ENCODE results near the gene SP6.

The SP6 gene

GRCh38 chr17:47812146-47812920 lies 38.6 kb downstream of the SP6 start:
- no peak for DNase-seq (ENCODE audit: low read depth in 2 of 2)

GRCh38 chr17:47811709-47812108 lies 39.3 kb downstream of the SP6 start:
- no peak for DNase-seq (ENCODE audit: low read depth in 2 of 2)

GRCh38 chr17:47810901-47811635 lies 39.9 kb downstream of the SP6 start:
- DNase-seq (ENCODE audit: low read depth in 2 of 2): no peak

GRCh38 chr17:47810200-47810821 lies 40.7 kb downstream of the SP6 start:
- DNase-seq (ENCODE audit: low read depth in 2 of 2): peak; percentile 55 to 60

- DNase-seq (ENCODE audit: low read depth in 2 of 2): no peak
Measured at GRCh38 chr17:47808830-47809480, 42.0 kb downstream of the SP6 start.

- DNase-seq (ENCODE audit: low read depth in 2 of 2): no peak
Measured at GRCh38 chr17:47808036-47808829, 42.7 kb downstream of the SP6 start.

GRCh38 chr17:47807421-47807820 lies 43.5 kb downstream of the SP6 start:
- DNase-seq (ENCODE audit: low read depth in 2 of 2): no peak

GRCh38 chr17:47806913-47807255 lies 44.1 kb downstream of the SP6 start:
- no peak for DNase-seq (ENCODE audit: low read depth in 2 of 2)

- no peak for DNase-seq (ENCODE audit: low read depth in 2 of 2)
Measured at GRCh38 chr17:47806026-47806912, 44.7 kb downstream of the SP6 start.

- DNase-seq (ENCODE audit: low read depth in 2 of 2): no peak
Measured at GRCh38 chr17:47804461-47804860, 46.5 kb downstream of the SP6 start.

- DNase-seq (ENCODE audit: low read depth in 2 of 2): no peak
Measured at GRCh38 chr17:47803751-47804150, 47.2 kb downstream of the SP6 start.

GRCh38 chr17:47803201-47803600 lies 47.8 kb downstream of the SP6 start:
- DNase-seq (ENCODE audit: low read depth in 2 of 2): no peak

- DNase-seq (ENCODE audit: low read depth in 2 of 2): no peak
Measured at GRCh38 chr17:47802341-47803022, 48.5 kb downstream of the SP6 start.

- no peak for DNase-seq (ENCODE audit: low read depth in 2 of 2)
Measured at GRCh38 chr17:47801906-47802305, 49.1 kb downstream of the SP6 start.

GRCh38 chr17:47801176-47801765 lies 49.7 kb downstream of the SP6 start:
- no peak for DNase-seq (ENCODE audit: low read depth in 2 of 2)

- DNase-seq (ENCODE audit: low read depth in 2 of 2): no peak
Measured at GRCh38 chr17:47800686-47801085, 50.3 kb downstream of the SP6 start.

- no peak for DNase-seq (ENCODE audit: low read depth in 2 of 2)
Measured at GRCh38 chr17:47797797-47798196, 53.2 kb downstream of the SP6 start.
